ENCODE measurements around the gene CAPN1. TPM values are rescaled to one million over a fixed set of nuclear protein-coding genes. Genes with fewer than 3 reads are reported as not detected.

CAPN1 gene
- total and polyA plus RNA-seq, 9 of the 15 experiments (the other 6 are each of a cell fraction or from before 2014, with no cell fraction given) = 3.5 to 199 (median 61.6) TPM

- peak; percentile 97 for TF ChIP-seq ARID4B (CRISPR knock-in tag; IDR thresholded peaks at IDR 0.05)
- peak; percentile 85 to 96 for TF ChIP-seq SIN3A (IDR thresholded peaks at IDR 0.05; ENCODE audit: borderline replicate concordance in 2 of 2, control insufficient read depth in 1 of 2, low read depth in 2 of 2, low read length in 2 of 2)
- TF ChIP-seq SMARCE1 (IDR thresholded peaks at IDR 0.05) = no peak
- peak; percentile 84 for TF ChIP-seq TBP (optimal IDR thresholded peaks at IDR 0.05; ENCODE audit: low read depth, low read length)
- peak; percentile 68 for TF ChIP-seq ATF3 (IDR thresholded peaks at IDR 0.05)
- TF ChIP-seq ATF3 (CRISPR knock-in tag; conservative IDR thresholded peaks at IDR 0.05) = 0 out of 2 replicates have a peak, but pooled peaks have one; percentile 27
- TF ChIP-seq IRF1 (CRISPR knock-in tag; IDR thresholded peaks at IDR 0.05; ENCODE audit: borderline replicate concordance) = 0 out of 2 replicates have a peak, but pooled peaks have one; percentile 54
- peak; percentile 43; the same call in 1 of the 2 replicates for TF ChIP-seq NCOR1 (IDR thresholded peaks at IDR 0.05)
- TF ChIP-seq TAF7 (tag; IDR thresholded peaks at IDR 0.05) = 0 out of 2 replicates have a peak, but pooled peaks have one; percentile 55
- TF ChIP-seq HCFC1 (IDR thresholded peaks at IDR 0.05; ENCODE audit: low read depth, low read length) = peak; percentile 64
- TF ChIP-seq TAF9B (IDR thresholded peaks at IDR 0.05; ENCODE audit: partially characterized antibody) = peak; percentile 82
- no peak for TF ChIP-seq MAFG (tag; conservative IDR thresholded peaks at IDR 0.05)
- 0 out of 2 replicates have a peak, but pooled peaks have one; percentile 5 for TF ChIP-seq FOXP1 (CRISPR knock-in tag; IDR thresholded peaks at IDR 0.05)
- 0 out of 2 replicates have a peak, but pooled peaks have one; percentile 11 for TF ChIP-seq ZNF224 (CRISPR knock-in tag; IDR thresholded peaks at IDR 0.05)
- TF ChIP-seq SAFB2 (IDR thresholded peaks at IDR 0.05; ENCODE audit: borderline replicate concordance, low read depth, low read length, severe bottlenecking) = no peak
- TF ChIP-seq NUFIP1 (IDR thresholded peaks at IDR 0.05; ENCODE audit: partially characterized antibody) = peak; percentile 82
- peak; percentile 72 to 75 for TF ChIP-seq NRF1 (conservative IDR thresholded peaks at IDR 0.05 in 1 of 2, IDR thresholded peaks at IDR 0.05 in 1 of 2)
- TF ChIP-seq GMEB1 (CRISPR knock-in tag; IDR thresholded peaks at IDR 0.05) = peak; percentile 80
- TF ChIP-seq JUN (IDR thresholded peaks at IDR 0.05; ENCODE audit: borderline replicate concordance, low read depth, low read length) = 0 out of 2 replicates have a peak, but pooled peaks have one; percentile 23
- TF ChIP-seq JUN (CRISPR knock-in tag; IDR thresholded peaks at IDR 0.05; ENCODE audit: borderline replicate concordance) = no peak
These were observed 47.3 kb upstream of the CAPN1 start, which contains the start of gene SYVN1 (continued) for GRCh38 chr11:65134240-65134951.

Measured in K562 (cell line).